Heart left ventricle (tissue), 16 donors: ENCODE results near the gene SARM1. TPM values are rescaled to one million over a fixed set of nuclear protein-coding genes. Genes with fewer than 3 reads are reported as not detected.
"Not testable (repeated sequence)": the region's sequence is repeated elsewhere in the genome, so short reads cannot be mapped to it uniquely, and the experiment has no call there.

ENCODE experiments used
- ATAC-seq, 4 donors: fragments of 200-7000 bp; cut with Tn5 transposase; one replicate each; pipeline ENCODE4 v1.9.1; 2020 to 2022; ENCODE audit warnings: moderate library complexity in 4 of 4, mild to moderate bottlenecking in 3 of 4, moderate number of reproducible peaks in 1 of 4
- DNase-seq, 5 donors: peaks; one replicate each; pipeline ENCODE4 v3.0.0-alpha.2; 2020
- H3K27ac ChIP-seq, 12 donors: fragments of 200-600 bp; sonication (generic) in 4 of 12; one replicate each; pipeline versions ENCODE4 v1.5.0 to v1.8.0; 2016 to 2022; ENCODE audit warnings: mild to moderate bottlenecking in 2 of 12
- H3K27me3 ChIP-seq, 9 donors: fragments of 200-600 bp; sonication (generic) in 2 of 9; one replicate each; pipeline versions ENCODE4 v1.5.1 to v1.8.0; 2016 to 2022; ENCODE audit warnings: mild to moderate bottlenecking in 3 of 9
- H3K36me3 ChIP-seq, 9 donors: fragments of 200-600 bp; sonication (generic) in 2 of 9; one replicate each; pipeline versions ENCODE4 v1.5.0 to v1.8.0; 2018 to 2022; ENCODE audit warnings: mild to moderate bottlenecking in 2 of 9
- H3K4me1 ChIP-seq, 12 donors: fragments of 200-600 bp; sonication (generic) in 4 of 12; one replicate each; pipeline versions ENCODE4 v1.5.0 to v1.8.0; 2016 to 2022; ENCODE audit warnings: mild to moderate bottlenecking in 3 of 12
- H3K4me3 ChIP-seq, 12 donors: fragments of 200-600 bp; sonication (generic) in 4 of 12; one replicate each; pipeline versions ENCODE4 v1.5.0 to v1.8.0; 2017 to 2022; ENCODE audit warnings: mild to moderate bottlenecking in 9 of 12, moderate library complexity in 4 of 12
- H3K9me3 ChIP-seq, 12 donors: fragments of 200-600 bp; sonication (generic) in 4 of 12; one replicate each; pipeline versions ENCODE4 v1.5.0 to v1.8.0; 2016 to 2022; ENCODE audit warnings: mild to moderate bottlenecking in 1 of 12
- POLR2A ChIP-seq, 2 donors: fragments of 450-650 bp; IDR thresholded peaks; one replicate each; pipeline ENCODE4 v1.6.1; 2017; ENCODE audit warnings: antibody characterized with exemption in 2 of 2, mild to moderate bottlenecking in 2 of 2, moderate library complexity in 2 of 2
- WGBS, 4 donors: extraction: QIAGEN DNeasy Blood & Tissue Kit in 2 of 4; methylation state at CpG; one replicate each; pipeline versions ENCODE4 v1.1.5 to v1.1.7; 2013 to 2018; 5-methylcytosine and 5-hydroxymethylcytosine counted together
- intact Hi-C, 10 donors: fragments of 100-400 bp; cut with DNase I; formaldehyde crosslinking; loops; one replicate each; pipeline versions ENCODE4 v1.11.1 to v1.14.2; 2022
- polyA plus RNA-seq, 2 donors: library from polyadenylated mRNA; stranded (reverse); fragments of 200-250 nt; gene quantifications; one replicate each; pipeline ENCODE4 v1.2.3, GENCODE V29; 2013
- total RNA-seq, 9 donors: library from RNA; depleted of rRNA in 2 of 9; stranded (reverse); fragments of >200 nt in 2 of 9; fragmentation: NEBNext Ultra II Directional in 3 of 9; extraction: Animal tissue kit (Norgen Biotek cat#: 25700) in 3 of 9; gene quantifications; one replicate each; pipeline versions ENCODE4 v1.1.0 to v1.2.4, GENCODE V29; 2016 to 2023
- TF ChIP-seq, protein P1 (sequence below), 12 donors: fragments of 200-600 bp; sonication (generic) in 4 of 12; IDR thresholded peaks; one replicate each; pipeline versions ENCODE4 v1.5.0 to v1.8.0; 2018 to 2022; ENCODE audit warnings: antibody characterized with exemption in 12 of 12, mild to moderate bottlenecking in 5 of 12
- donor health status: ischemic (EF 13 %, LVEDD 7.1; RV severe dilation, severe dysfunction).
- donor health status: healthy with polysubstance abuse.
- donor health status: DM: no; HTN: yes; CAD: no.
- donor health status: DM: no; HTN: no; CAD: no.
- donor health status: ischemic (EF 25% LVEDD 6.9; RV normal size, moderate dysfunction).
- donor health status: ischemic (EF 25% LVEDD 5.7; RV mildly dilated, moderate dysfunction).
- donor health status: healthy.
- donor health status: DM: yes; HTN: yes; CAD: no.
- donor health status: ischemic (EF 35%, LVEDD 5.7; RV mildly dilated, moderate dysfunction).
- donor health status: nonischemic (EF 11% LVEDD 7.7; RV severe dilation, severe dysfunction).
- donor health status: DM: yes; HTN: yes; CAD: no.
- donor health status: PGD.
- donor health status: ischemic (EF 29% LVEDD 5.4; RV normal size, mild dysfunction).
- donor health status: nonischemic (EF 23%, LVEDD 6.1; RV moderate dilation, normal function).

The SARM1 gene
- total and polyA plus RNA-seq, 11 donors: 3.7 to 11.3 (median 7.6) TPM

DNA sequence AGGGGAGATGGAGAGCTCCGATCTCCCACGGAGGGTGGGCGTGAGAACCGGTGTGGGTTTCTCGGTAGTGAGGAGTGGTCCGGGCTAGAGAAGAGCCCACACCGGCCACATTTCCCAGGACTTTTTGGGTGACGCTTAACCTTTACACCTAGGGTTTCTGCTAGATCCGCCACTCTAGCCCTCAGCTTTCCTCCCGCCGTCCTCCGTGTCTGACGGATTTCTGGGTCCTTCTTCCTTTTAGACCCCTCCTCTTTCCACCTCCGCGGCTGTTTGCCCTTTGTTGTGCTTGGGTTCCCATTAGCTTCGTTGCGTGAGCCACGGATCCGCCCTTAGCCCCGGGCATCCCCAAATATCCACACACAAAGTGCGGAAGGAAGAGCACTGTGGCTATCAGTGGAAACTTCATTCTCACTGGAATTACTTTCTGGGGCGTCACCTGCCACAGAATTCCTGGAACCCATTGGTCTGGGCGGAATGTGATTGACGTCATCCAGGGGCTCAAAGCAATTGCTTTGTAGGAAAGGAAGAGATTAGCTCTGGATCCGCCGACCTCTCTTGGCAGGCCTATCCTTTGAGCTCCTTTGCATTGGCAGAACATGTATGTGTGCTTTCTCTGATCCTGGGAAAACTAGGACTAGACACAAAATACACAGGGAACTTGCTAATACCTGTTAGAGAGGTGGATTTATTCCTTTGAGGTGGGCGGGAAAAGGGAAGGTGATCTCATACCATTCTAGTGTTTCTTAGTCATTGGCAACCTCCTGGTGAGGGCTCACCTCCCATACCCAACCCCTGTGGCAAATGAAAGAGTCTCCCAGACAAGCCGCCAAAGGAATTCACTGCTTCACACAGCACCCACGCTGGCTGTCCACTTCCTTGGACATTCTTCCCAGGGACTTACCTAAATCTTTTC, 35.3 kb upstream of the SARM1 start:
- Histone ChIP-seq H3K4me3 (peak overlapping the region; percentile 70 to 99 (median 88)), H3K36me3 (peaks cover 0 to 36% (median 28%) of the 10 kb centered on the region in 9 donors), H3K27me3 (no peaks in the 10 kb centered on the region), H3K4me1 (peaks cover 0 to 62% (median 54%) of the 10 kb centered on the region in 12 donors), H3K9me3 (no peaks in the 10 kb centered on the region), H3K27ac (peak overlapping the region; percentile 93 to 100 (median 98))
- ATAC-seq: peak; percentile 3 to 58 (median 36)
- 3 to 4% (median 4%) methylated on average over 28 to 29 of the region's 29 CpGs for WGBS, 4 donors
- DNase-seq: peak in 4 of 5 donors; percentile 67 to 90 (median 83)
- TF ChIP-seq POLR2A (IDR thresholded peaks at IDR 0.05): peak in 1 of 2 donors; percentile 17
- TF ChIP-seq, protein P1, sequence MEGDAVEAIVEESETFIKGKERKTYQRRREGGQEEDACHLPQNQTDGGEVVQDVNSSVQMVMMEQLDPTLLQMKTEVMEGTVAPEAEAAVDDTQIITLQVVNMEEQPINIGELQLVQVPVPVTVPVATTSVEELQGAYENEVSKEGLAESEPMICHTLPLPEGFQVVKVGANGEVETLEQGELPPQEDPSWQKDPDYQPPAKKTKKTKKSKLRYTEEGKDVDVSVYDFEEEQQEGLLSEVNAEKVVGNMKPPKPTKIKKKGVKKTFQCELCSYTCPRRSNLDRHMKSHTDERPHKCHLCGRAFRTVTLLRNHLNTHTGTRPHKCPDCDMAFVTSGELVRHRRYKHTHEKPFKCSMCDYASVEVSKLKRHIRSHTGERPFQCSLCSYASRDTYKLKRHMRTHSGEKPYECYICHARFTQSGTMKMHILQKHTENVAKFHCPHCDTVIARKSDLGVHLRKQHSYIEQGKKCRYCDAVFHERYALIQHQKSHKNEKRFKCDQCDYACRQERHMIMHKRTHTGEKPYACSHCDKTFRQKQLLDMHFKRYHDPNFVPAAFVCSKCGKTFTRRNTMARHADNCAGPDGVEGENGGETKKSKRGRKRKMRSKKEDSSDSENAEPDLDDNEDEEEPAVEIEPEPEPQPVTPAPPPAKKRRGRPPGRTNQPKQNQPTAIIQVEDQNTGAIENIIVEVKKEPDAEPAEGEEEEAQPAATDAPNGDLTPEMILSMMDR (IDR thresholded peaks at IDR 0.05): no peak
- intact Hi-C loops: loop anchor here in 6 of 10 donors (1.0 to 10.0 kb wide), 6 partner anchors 17 to 619 kb away; partner anchors contain the start of genes POLDIP2 (in 4 of the 6), PHF12 (in 2 of the 6) and TMEM97 (in 2 of the 6)

DNA sequence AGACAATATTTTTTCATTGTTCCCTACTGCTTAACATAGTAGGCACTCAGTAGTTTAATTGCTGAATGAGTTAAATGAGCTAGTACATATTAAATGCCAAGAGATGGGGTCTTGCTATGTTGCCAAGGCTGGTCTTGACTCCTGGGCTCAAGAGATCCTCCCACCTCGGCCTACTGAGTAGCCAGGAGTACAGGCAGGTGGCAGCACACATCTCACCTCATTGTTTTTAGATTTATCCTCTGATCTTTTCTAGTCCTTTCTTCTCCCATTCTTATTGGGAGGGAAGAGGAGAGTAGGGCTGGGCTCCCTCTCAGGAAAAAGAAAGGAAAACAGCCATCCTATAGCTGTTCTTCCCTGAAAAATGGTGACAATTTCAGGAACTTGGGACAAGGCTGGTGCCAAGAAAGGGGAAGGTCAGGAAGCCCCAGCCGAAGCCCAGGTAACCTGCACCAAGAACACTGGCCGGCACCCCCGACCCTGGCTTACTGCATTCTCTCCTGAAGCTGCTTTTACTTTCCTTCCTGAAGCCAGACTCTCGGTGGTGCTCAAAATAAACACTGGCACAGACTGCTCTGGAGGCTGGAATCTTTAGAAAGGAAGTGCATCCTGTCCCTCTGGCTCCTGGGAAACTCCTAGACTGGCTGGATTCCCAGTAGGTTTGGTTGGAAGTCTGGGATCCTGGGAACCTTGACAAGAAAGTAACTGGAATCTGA, 33.3 kb upstream of the SARM1 start:
- Histone ChIP-seq H3K4me1 (peaks cover 0 to 62% (median 54%) of the 10 kb centered on the region in 12 donors), H3K27ac (peak overlapping the region; percentile 62 to 100 (median 98)), H3K4me3 (peak overlapping the region in 10 of 12 donors; percentile 2 to 97 (median 31)), H3K9me3 (no peaks in the 10 kb centered on the region), H3K27me3 (no peaks in the 10 kb centered on the region), H3K36me3 (peaks cover 0 to 41% (median 39%) of the 10 kb centered on the region in 9 donors)
- peak in 1 of 4 donors; percentile 12 for ATAC-seq
- TF ChIP-seq POLR2A (IDR thresholded peaks at IDR 0.05): peak in 1 of 2 donors; percentile 31
- TF ChIP-seq, protein P1 (IDR thresholded peaks at IDR 0.05): peak in 2 of 12 donors; percentile 7 to 19
- intact Hi-C loops: loop anchor here in 3 of 10 donors (5.0 to 10.0 kb wide), 3 partner anchors 607 to 617 kb away; partner anchors contain the start of gene PHF12 (in 2 of the 3)
- 28 to 38% (median 33%) methylated on average over 5 of the region's 5 CpGs for WGBS, 4 donors
- DNase-seq: peak in 3 of 5 donors; percentile 50 to 75 (median 65)

DNA sequence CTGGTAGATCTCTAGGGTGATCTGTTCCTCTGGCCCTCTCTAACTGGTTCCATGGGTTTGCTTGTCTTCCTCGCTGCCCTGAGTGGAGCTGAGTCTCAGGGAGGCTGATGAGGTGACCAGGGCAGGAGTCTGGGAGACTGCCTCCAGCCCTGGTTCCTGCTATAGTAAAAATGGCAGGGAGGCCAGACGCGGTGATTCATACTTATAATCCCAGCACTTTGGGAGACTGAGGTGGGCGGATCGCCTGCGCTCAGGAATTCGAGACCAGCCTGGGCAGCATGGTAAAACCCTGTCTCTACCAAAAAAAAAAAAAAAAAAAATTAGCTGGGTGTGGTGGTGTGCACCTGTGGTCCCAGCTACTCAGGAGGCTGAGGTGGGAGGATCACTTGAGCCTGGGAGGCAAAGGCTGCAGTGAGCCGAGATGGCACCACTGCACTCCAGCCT, 32.7 kb upstream of the SARM1 start:
- H3K27me3 ChIP-seq, DNase-seq, H3K9me3 ChIP-seq, ATAC-seq: not testable (repeated sequence)
- H3K4me1 ChIP-seq: peaks cover 0 to 62% (median 48%) of the 10 kb centered on the region in 12 donors
- peaks cover 1 to 47% (median 45%) of the 10 kb centered on the region in 9 donors for H3K36me3 ChIP-seq
- 69 to 79% (median 75%) methylated on average over 7 to 8 of the region's 8 CpGs for WGBS, 4 donors
- H3K27ac ChIP-seq: peak overlapping the region in 11 of 12 donors; percentile 93 to 100 (median 98)
- intact Hi-C loops: loop anchor here in 3 of 10 donors (5.0 to 10.0 kb wide), 3 partner anchors 606 to 616 kb away; partner anchors contain the start of gene PHF12 (in 2 of the 3)
- H3K4me3 ChIP-seq: peak overlapping the region in 7 of 12 donors; percentile 15 to 93 (median 25)

DNA sequence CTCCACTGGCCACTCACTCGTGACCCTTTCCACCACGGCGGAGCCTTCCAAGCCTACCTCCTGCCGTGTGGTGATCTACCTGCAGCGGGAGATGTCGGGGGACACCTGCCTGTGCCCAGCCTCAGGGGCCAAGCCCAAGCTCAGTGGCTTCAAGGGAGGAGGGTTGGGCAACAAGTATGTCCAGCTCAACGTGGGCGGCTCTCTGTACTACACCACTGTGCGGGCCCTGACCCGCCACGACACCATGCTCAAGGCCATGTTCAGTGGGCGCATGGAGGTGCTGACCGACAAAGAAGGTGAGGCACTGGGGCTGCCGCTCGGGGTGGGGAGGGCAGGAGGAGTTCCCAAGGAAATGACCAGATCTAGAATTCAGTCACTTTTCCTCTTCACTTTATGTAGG, 32.1 kb upstream of the SARM1 start:
- H3K9me3 ChIP-seq: no peaks in the 10 kb centered on the region
- H3K4me3 ChIP-seq: peak overlapping the region in 1 of 12 donors; percentile 15
- peak overlapping the region in 11 of 12 donors; percentile 15 to 100 (median 98) for H3K27ac ChIP-seq
- intact Hi-C loops: loop anchor here in 3 of 10 donors (5.0 to 10.0 kb wide), 3 partner anchors 605 to 615 kb away; partner anchors contain the start of gene PHF12 (in 2 of the 3)
- ATAC-seq (no peak), DNase-seq (no peak)
- peaks cover 4 to 54% (median 51%) of the 10 kb centered on the region in 9 donors for H3K36me3 ChIP-seq
- 82 to 92% (median 91%) methylated on average over 15 of the region's 15 CpGs for WGBS, 4 donors
- H3K4me1 ChIP-seq: peaks cover 0 to 57% (median 41%) of the 10 kb centered on the region in 12 donors
- H3K27me3 ChIP-seq: no peaks in the 10 kb centered on the region
- TF ChIP-seq, protein P1 (IDR thresholded peaks at IDR 0.05): no peak
- no peak for TF ChIP-seq POLR2A (IDR thresholded peaks at IDR 0.05)
